Right lung (tissue), 5 donors: ENCODE measurements around the gene MSI1. TPM values are rescaled to one million over a fixed set of nuclear protein-coding genes. Genes with fewer than 3 reads are reported as not detected.

Source experiments
- DNase-seq, 2 donors: peaks; one replicate each; pipeline ENCODE4 v3.0.0-alpha.2; 2013
- polyA plus RNA-seq, 5 donors: library from polyadenylated mRNA; unstranded; fragments of 120-200 nt; gene quantifications; one replicate each; pipeline versions ENCODE4 v1.2.1 to v1.2.3, GENCODE V29; 2013; ENCODE audit warnings: inconsistent platforms in 1 of 5, low replicate concordance in 1 of 5; ENCODE audit not compliant: insufficient read length in 5 of 5, insufficient read depth in 1 of 5

MSI1 gene
- polyA plus RNA-seq, 5 donors, result 11.2 to 18.8 (median 16.4) TPM

DNA sequence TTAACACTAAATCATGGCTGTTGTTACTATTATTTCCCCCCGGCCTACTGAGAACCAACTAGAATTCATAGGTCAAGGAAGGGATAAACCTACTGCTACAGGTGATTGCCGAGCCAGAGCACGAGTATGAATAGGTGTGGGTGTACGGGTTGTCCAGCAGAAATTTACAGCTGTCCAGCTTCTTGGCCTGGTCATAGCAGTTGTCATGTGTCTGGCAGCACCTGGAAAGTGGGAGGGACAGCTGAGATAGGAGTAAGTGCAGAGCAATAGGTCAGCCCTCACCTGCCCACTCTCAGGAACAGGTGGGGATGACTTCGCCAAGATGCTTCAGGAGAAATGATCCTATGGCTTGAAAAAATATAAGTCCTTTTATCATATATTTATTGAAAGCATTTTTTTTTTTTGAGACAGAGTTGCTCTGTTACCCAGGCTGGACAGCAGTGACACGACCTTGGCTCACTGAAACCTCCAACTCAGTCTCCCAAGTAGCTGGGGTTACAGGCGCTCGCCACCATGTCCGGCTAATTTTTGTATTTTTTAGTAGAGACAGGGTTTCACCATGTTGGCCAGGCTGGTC is 44.0 kb downstream of the MSI1 start:
- DNase-seq, result no peak

- no peak for DNase-seq
Observed at GRCh38 chr12:120323772-120324171, 45.2 kb downstream of the MSI1 start.

GRCh38 chr12:120321382-120322202 is 47.4 kb downstream of the MSI1 start:
- DNase-seq, result no peak

DNA sequence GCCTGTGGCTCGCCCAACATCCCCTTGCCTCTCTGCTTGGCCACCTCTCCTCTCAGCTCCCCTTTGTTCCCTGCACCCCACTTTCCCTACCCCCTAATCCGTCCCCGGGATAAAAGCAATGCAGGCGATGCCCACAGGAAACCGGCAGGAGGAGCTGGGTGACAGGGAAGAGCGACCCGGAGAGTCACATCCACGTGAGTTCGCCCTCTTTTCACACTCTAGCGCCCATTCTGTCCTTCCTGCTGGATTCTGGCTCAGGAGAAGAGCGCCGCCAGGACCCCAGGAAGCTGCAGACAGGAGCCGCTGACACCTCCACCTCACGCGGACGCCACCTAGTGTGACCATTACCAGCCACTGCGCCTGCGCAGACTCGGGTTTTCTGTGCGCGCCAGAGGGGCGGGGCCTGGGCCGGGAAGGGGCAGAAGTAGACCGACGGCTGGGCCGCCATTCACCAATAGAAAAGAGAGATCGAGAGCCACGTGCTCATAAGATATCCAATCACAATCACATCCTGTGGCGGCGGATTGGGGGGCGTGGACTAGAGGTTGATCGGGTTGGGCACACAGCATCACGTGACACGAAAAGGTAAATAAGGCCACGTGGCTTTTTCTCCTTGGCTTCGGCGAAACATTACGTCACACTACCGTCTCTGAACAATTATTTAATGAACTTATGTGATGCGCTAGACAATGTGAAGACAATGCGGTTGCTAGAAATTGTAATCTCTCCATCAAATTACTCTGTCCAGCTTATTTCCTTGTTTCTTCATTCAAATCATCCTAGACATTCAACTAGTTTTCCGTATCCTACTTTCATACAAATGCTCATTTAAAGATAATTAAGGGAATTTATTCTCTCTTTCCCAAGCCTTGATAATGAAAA is 51.5 kb downstream of the MSI1 start:
- peak; percentile 96 to 97 for DNase-seq

DNA sequence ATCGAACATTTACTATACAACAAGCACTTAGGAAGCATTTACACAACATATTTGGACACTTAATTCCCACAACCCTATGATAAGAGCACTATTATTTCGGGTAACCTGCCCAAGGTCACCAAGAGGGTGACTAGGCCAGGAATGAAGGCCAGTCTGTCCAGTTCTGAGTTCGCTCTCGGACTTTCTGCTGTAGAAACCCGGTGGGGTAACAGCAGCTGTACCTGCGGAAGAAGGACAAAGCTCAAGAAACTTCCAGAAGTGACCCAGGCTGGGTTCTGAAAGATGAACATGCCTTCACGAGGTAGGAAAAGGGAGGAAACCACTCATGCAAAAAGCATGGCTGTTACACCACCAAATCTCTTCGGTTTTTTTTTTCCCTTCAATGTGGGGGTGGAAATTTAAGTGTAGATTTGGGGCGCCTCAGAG is 52.2 kb downstream of the MSI1 start:
- DNase-seq, result no peak

DNA sequence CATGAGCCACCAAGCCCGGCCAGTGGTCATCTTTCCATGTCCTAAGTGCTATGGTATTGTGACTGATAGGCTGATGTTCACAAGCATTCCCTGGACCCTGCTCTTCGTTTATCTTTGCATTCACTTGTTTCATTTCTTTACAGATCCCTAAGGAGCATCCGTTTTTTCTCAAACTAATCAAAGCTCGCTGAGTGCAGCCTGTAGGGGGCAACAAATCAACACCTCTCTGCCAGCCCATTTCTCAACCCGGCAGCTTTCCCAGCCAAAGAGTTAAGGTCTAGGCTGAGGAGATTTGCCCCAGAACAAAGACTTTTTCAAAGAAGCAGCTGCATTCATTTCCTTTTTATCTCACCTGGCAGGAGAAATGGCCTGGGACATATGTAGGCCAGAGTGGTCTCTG is 54.7 kb downstream of the MSI1 start:
- no peak for DNase-seq

GRCh38 chr12:120301962-120302815 is 66.8 kb downstream of the MSI1 start, which contains the start of gene SIRT4:
TSS of gene SIRT4 (plus strand) at chr12:120302321. CDS start at chr12:120303562, 1,241 bp downstream.
- peak; percentile 87 to 89 for DNase-seq

GRCh38 chr12:120292661-120293531 is 76.1 kb downstream of the MSI1 start, which contains the start of gene RNU4-1:
TSS of gene RNU4-1 (minus strand) at chr12:120293237.
- DNase-seq, result peak; percentile 83 to 90

- DNase-seq, result no peak
Observed at GRCh38 chr12:120292411-120292660, 76.6 kb downstream of the MSI1 start.

Other genes with a start within 250 kb of the MSI1 start
- gene GCN1, start 174.4 kb downstream of the MSI1 start, polyA plus RNA-seq, result 10 to 100 TPM; 40.0 to 58.9 (median 50.0) TPM
- gene RPLP0, start 168.1 kb downstream of the MSI1 start, polyA plus RNA-seq, result 1,000 to 10,000 TPM; 3,371 to 3,973 (median 3,732) TPM
- gene PXN, start 103.4 kb downstream of the MSI1 start, polyA plus RNA-seq, result 10 to 100 TPM; 48.6 to 74.2 (median 65.0) TPM
- 1 to 10 TPM in 1 of 5 donors, under 1 TPM in 1, not detected in 3; 0.94 to 1.4 TPM for gene RNU4-2, start 77.3 kb downstream of the MSI1 start, polyA plus RNA-seq
- not detected for gene RNU4-1, start 75.9 kb downstream of the MSI1 start, polyA plus RNA-seq
- gene SIRT4, start 66.8 kb downstream of the MSI1 start, polyA plus RNA-seq, result 1 to 10 TPM; 2.5 to 4.7 (median 2.9) TPM
- gene PLA2G1B, start 41.4 kb downstream of the MSI1 start, polyA plus RNA-seq, result 1 to 10 TPM in 3 of 5 donors, under 1 TPM in 2; 0.87 to 2.7 (median 2.0) TPM
- 100 to 1,000 TPM; 209 to 279 (median 221) TPM for gene COX6A1, start 68.9 kb upstream of the MSI1 start, polyA plus RNA-seq
- gene TRIAP1, start 77.2 kb upstream of the MSI1 start, polyA plus RNA-seq, result 10 to 100 TPM; 33.5 to 46.2 (median 38.9) TPM
- gene GATC, start 77.3 kb upstream of the MSI1 start, polyA plus RNA-seq, result 10 to 100 TPM; 23.1 to 36.6 (median 32.4) TPM
- gene SRSF9, start 100.6 kb upstream of the MSI1 start, polyA plus RNA-seq, result 100 to 1,000 TPM; 174 to 225 (median 192) TPM
- 100 to 1,000 TPM; 344 to 461 (median 400) TPM for gene DYNLL1, start 126.9 kb upstream of the MSI1 start, polyA plus RNA-seq
- gene COQ5, start 160.0 kb upstream of the MSI1 start, polyA plus RNA-seq, result 10 to 100 TPM; 47.9 to 61.2 (median 56.5) TPM
- 100 to 1,000 TPM; 152 to 208 (median 165) TPM for gene RNF10, start 165.2 kb upstream of the MSI1 start, polyA plus RNA-seq
- gene POP5, start 212.2 kb upstream of the MSI1 start, polyA plus RNA-seq, result 10 to 100 TPM; 47.2 to 53.8 (median 48.9) TPM